Keratinocyte (primary cell): Measurements from ENCODE around the gene TP53AIP1.

Experiments
- EZH2 ChIP-seq: IDR thresholded peaks from one replicate; pipeline ENCODE4 v1.6.1; 2012; ENCODE audit warnings: inconsistent platforms, mild to moderate bottlenecking, low read length, moderate library complexity
- TF ChIP-seq, protein P1 (sequence below), 3 experiments: IDR thresholded peaks in 1 of 3; conservative IDR thresholded peaks in 1 of 3; optimal IDR thresholded peaks in 1 of 3; 2 replicates in 2 of 3; 3 replicates in 1 of 3; pipeline versions ENCODE3 to v1.5.1; 2011; ENCODE audit warnings: low read length in 3 of 3, mild to moderate bottlenecking in 3 of 3, moderate library complexity in 2 of 3, control low read depth in 1 of 3, inconsistent platforms in 1 of 3; ENCODE audit not compliant: insufficient read depth in 2 of 3; ENCODE audit errors: extremely low read depth in 1 of 3

DNA sequence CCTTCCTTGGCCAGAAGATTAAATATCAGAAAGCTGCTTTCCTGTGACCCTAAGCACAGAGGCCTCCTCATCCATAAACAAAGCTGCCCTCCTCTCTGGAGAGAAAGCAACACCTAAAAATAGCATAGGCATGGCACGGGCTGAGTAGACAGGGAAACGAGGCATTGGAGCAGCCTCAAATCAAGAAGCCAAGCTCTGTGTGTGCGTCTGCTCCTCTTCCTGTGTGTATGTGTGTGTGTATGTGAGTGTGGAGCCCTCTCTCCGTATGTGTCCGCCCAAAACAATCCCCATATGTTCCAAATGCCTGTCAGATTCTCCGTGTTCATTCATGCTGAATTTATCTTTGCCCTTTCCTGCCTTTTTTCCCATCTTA lies 27.5 kb downstream of the TP53AIP1 start:
- TF ChIP-seq, protein P1, sequence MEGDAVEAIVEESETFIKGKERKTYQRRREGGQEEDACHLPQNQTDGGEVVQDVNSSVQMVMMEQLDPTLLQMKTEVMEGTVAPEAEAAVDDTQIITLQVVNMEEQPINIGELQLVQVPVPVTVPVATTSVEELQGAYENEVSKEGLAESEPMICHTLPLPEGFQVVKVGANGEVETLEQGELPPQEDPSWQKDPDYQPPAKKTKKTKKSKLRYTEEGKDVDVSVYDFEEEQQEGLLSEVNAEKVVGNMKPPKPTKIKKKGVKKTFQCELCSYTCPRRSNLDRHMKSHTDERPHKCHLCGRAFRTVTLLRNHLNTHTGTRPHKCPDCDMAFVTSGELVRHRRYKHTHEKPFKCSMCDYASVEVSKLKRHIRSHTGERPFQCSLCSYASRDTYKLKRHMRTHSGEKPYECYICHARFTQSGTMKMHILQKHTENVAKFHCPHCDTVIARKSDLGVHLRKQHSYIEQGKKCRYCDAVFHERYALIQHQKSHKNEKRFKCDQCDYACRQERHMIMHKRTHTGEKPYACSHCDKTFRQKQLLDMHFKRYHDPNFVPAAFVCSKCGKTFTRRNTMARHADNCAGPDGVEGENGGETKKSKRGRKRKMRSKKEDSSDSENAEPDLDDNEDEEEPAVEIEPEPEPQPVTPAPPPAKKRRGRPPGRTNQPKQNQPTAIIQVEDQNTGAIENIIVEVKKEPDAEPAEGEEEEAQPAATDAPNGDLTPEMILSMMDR (optimal IDR thresholded peaks at IDR 0.05 in 1 of 3, IDR thresholded peaks at IDR 0.05 in 1 of 3, conservative IDR thresholded peaks at IDR 0.05 in 1 of 3; ENCODE audit: extremely low read depth in 1 of 3, insufficient read depth in 2 of 3, low read length in 3 of 3), result no peak
- no peak for TF ChIP-seq EZH2
